WTC11 (cell line): Measurements from ENCODE around the gene TNFSF9. TPM values are rescaled to one million over a fixed set of nuclear protein-coding genes. Genes with fewer than 3 reads are reported as not detected.

Source experiments
- ATAC-seq: fragments of 200-7000 bp; cut with Tn5 transposase; 2 replicates; pipeline ENCODE4 v1.10.0; 2021; ENCODE audit warnings: mild to moderate bottlenecking, moderate library complexity
- CTCF ChIA-PET: fragments of 300-600 bp; sonication (Branson Sonifier 250); formaldehyde crosslinking; loops from one replicate; lab custom pipeline; 2021; ENCODE audit warnings: antibody characterized with exemption; lab: Charles Lee
- POLR2A ChIA-PET: fragments of 350-600 bp; sonication (Branson Sonifier 250); formaldehyde crosslinking; loops from one replicate; lab custom pipeline; 2021; ENCODE audit warnings: antibody characterized with exemption; lab: Charles Lee
- DNase-seq: peaks from one replicate; pipeline ENCODE4 v3.0.0; 2021; ENCODE audit warnings: low spot score
- H3K27ac Mint-ChIP-seq: 2 replicates; pipeline ENCODE4 v1.8.0; 2021; ENCODE audit warnings: mixed read lengths
- H3K27me3 Mint-ChIP-seq: 2 replicates; pipeline ENCODE4 v1.8.0; 2021; ENCODE audit warnings: low read depth, mild to moderate bottlenecking, moderate library complexity, mixed read lengths
- H3K36me3 Mint-ChIP-seq: 2 replicates; pipeline ENCODE4 v1.8.0; 2021; ENCODE audit warnings: mixed read lengths
- H3K4me1 Mint-ChIP-seq: 2 replicates; pipeline ENCODE4 v1.8.0; 2022; ENCODE audit warnings: mixed read lengths
- H3K4me3 Mint-ChIP-seq: 2 replicates; pipeline ENCODE4 v1.8.0; 2021; ENCODE audit warnings: mild to moderate bottlenecking, moderate library complexity, mixed read lengths
- H3K9me3 Mint-ChIP-seq: 2 replicates; pipeline ENCODE4 v1.8.0; 2021; ENCODE audit warnings: mixed read lengths
- ARID4B ChIP-seq: sonication (generic); formaldehyde crosslinking; IDR thresholded peaks from 2 replicates; pipeline ENCODE4 v1.8.0; 2023; ENCODE audit warnings: missing genetic modification reagents, mild to moderate bottlenecking, borderline replicate concordance
- ATF2 ChIP-seq: sonication (generic); formaldehyde crosslinking; IDR thresholded peaks from 2 replicates; pipeline ENCODE4 v1.8.1; 2022; ENCODE audit warnings: low read depth, missing genetic modification reagents, borderline replicate concordance
- E2F5 ChIP-seq: sonication (generic); formaldehyde crosslinking; IDR thresholded peaks from 2 replicates; pipeline ENCODE4 v1.8.1; 2022; ENCODE audit warnings: mild to moderate bottlenecking, moderate library complexity, missing genetic modification reagents
- ELF4 ChIP-seq: sonication (generic); formaldehyde crosslinking; IDR thresholded peaks from 2 replicates; pipeline ENCODE4 v1.8.1; 2022; ENCODE audit warnings: low read depth, mild to moderate bottlenecking, moderate library complexity, missing genetic modification reagents
- ETV6 ChIP-seq: sonication (generic); formaldehyde crosslinking; IDR thresholded peaks from 2 replicates; pipeline ENCODE4 v1.8.1; 2022; ENCODE audit warnings: mild to moderate bottlenecking, missing genetic modification reagents
- FOXK1 ChIP-seq: sonication (generic); formaldehyde crosslinking; IDR thresholded peaks from 2 replicates; pipeline ENCODE4 v1.8.0; 2022; ENCODE audit warnings: mild to moderate bottlenecking, moderate library complexity, missing genetic modification reagents
- GTF2I ChIP-seq: fragments of 250-450 bp; sonication (Bioruptor Pico); conservative IDR thresholded peaks from 2 replicates; pipeline ENCODE4 v1.4.0; 2021; ENCODE audit warnings: mild to moderate bottlenecking
- NR2C2 ChIP-seq: sonication (generic); formaldehyde crosslinking; IDR thresholded peaks from 2 replicates; pipeline ENCODE4 v1.8.0; 2022; ENCODE audit warnings: mild to moderate bottlenecking, missing genetic modification reagents
- TEAD1 ChIP-seq: sonication (generic); formaldehyde crosslinking; IDR thresholded peaks from 2 replicates; pipeline ENCODE4 v1.8.0; 2022; ENCODE audit warnings: mild to moderate bottlenecking, missing genetic modification reagents
- ZNF281 ChIP-seq: sonication (generic); formaldehyde crosslinking; IDR thresholded peaks from 2 replicates; pipeline ENCODE4 v1.8.0; 2023; ENCODE audit warnings: mild to moderate bottlenecking, missing genetic modification reagents
- ZNF317 ChIP-seq: sonication (generic); formaldehyde crosslinking; IDR thresholded peaks from 2 replicates; pipeline ENCODE4 v1.8.1; 2023; ENCODE audit warnings: low read depth, mild to moderate bottlenecking, moderate library complexity, missing genetic modification reagents, borderline replicate concordance
- ZNF416 ChIP-seq: fragments of 250-450 bp; sonication (Bioruptor Pico); IDR thresholded peaks from 2 replicates; pipeline ENCODE4 v1.9.0; 2021; ENCODE audit warnings: mild to moderate bottlenecking, inconsistent platforms
- ZNF532 ChIP-seq: fragments of 250-450 bp; sonication (Bioruptor Pico); IDR thresholded peaks from 2 replicates; pipeline ENCODE4 v1.9.0; 2021; ENCODE audit warnings: mild to moderate bottlenecking, borderline replicate concordance
- total RNA-seq: library from RNA; stranded (reverse); gene quantifications from 3 replicates; pipeline ENCODE4 v1.2.3, GENCODE V29; 2021

TNFSF9 gene
- total RNA-seq, 1 experiment from 2014 or later, result 2.9 TPM

GRCh38 chr19:6494438-6495036 lies 36.3 kb upstream of the TNFSF9 start (continued):
- TF ChIP-seq FOXK1 (CRISPR knock-in tag), result no peak
- TF ChIP-seq E2F5 (CRISPR knock-in tag), result no peak
- TF ChIP-seq ETV6 (CRISPR knock-in tag), result no peak
- no peak for TF ChIP-seq TEAD1

GRCh38 chr19:6495947-6496346 lies 34.9 kb upstream of the TNFSF9 start:
- ChIA-PET CTCF (no interaction called here), POLR2A (no interaction called here)
- Mint-ChIP-seq H3K36me3 (no peaks in the 10 kb centered on the region), H3K9me3 (peaks cover 11% of the 10 kb centered on the region), H3K4me3 (no peak overlapping the region), H3K27ac (no peak overlapping the region)
- no peak for ATAC-seq
- TF ChIP-seq NR2C2 (no peak), GTF2I (CRISPR knock-in tag) (no peak)
- TF ChIP-seq, all 79 proteins: peak for 0
- DNase-seq, result no peak
- Mint-ChIP-seq H3K4me1 (no peaks in the 10 kb centered on the region), H3K27me3 (peaks cover 11% of the 10 kb centered on the region)

GRCh38 chr19:6498294-6499036 lies 32.4 kb upstream of the TNFSF9 start:
- CTCF ChIA-PET, result interaction anchor here (0.6 to 2.2 kb wide), 3 partner anchors 17 to 37 kb away, joined by 4 to 7 read pairs (median 5); partner anchors contain the start of gene DENND1C
- Mint-ChIP-seq H3K9me3 (no peaks in the 10 kb centered on the region), H3K4me3 (no peak overlapping the region), H3K27ac (no peak overlapping the region), H3K4me1 (peaks cover 6% of the 10 kb centered on the region), H3K36me3 (no peaks in the 10 kb centered on the region), H3K27me3 (peaks cover 25% of the 10 kb centered on the region)
- no peak for ATAC-seq
- TF ChIP-seq ZNF317, result no peak
- TF ChIP-seq ARID4B (CRISPR knock-in tag), result no peak
- TF ChIP-seq E2F5 (CRISPR knock-in tag), result no peak
- no peak for TF ChIP-seq ATF2
- TF ChIP-seq ZNF281 (CRISPR knock-in tag), result no peak
- TF ChIP-seq ZNF416 (CRISPR knock-in tag), result no peak
- no peak for TF ChIP-seq ZNF532 (CRISPR knock-in tag)
- no peak for TF ChIP-seq ELF4 (CRISPR knock-in tag)
- DNase-seq, result no peak
- POLR2A ChIA-PET, result no interaction called here
